K562 (cell line): ENCODE results near the gene HS3ST2.
"Not testable (repeated sequence)": the region's sequence is repeated elsewhere in the genome, so short reads cannot be mapped to it uniquely, and the experiment has no call there.

Experiments used
- ETV6 ChIP-seq, 3 experiments: fragments of 150-350 bp in 1 of 3; sonication (generic) in 1 of 3; formaldehyde crosslinking in 1 of 3; IDR thresholded peaks; 2 replicates each; pipeline versions ENCODE4 v1.6.1 to v1.8.0; 2014 to 2022; ENCODE audit warnings: borderline replicate concordance in 2 of 3, low read depth in 2 of 3, antibody characterized with exemption in 1 of 3, low read length in 1 of 3, mild to moderate bottlenecking in 1 of 3, missing genetic modification reagents in 1 of 3
- HIVEP1 ChIP-seq: fragments of 250-450 bp; sonication (Bioruptor Pico); IDR thresholded peaks from 2 replicates; pipeline ENCODE4 v1.4.0; 2020; ENCODE audit warnings: mild to moderate bottlenecking
- JUNB ChIP-seq: fragments of 450-650 bp; formaldehyde crosslinking; conservative IDR thresholded peaks from 2 replicates; pipeline ENCODE4 v1.4.0; 2020; ENCODE audit warnings: mild to moderate bottlenecking
- MTA3 ChIP-seq: fragments of 450-650 bp; formaldehyde crosslinking; IDR thresholded peaks from 2 replicates; pipeline ENCODE4 v1.6.1; 2017; ENCODE audit warnings: mild to moderate bottlenecking, borderline replicate concordance
- POLR2A ChIP-seq: fragments of 450-650 bp; conservative IDR thresholded peaks from 2 replicates; pipeline ENCODE4 v1.6.1; 2016
- TBL1XR1 ChIP-seq, 2 experiments: IDR thresholded peaks; 2 replicates each; pipeline ENCODE4 v1.6.1; 2012; ENCODE audit warnings: improper control_type of control experiment in 2 of 2, low read length in 2 of 2, mild to moderate bottlenecking in 1 of 2
- ZFP36 ChIP-seq: fragments of 150-350 bp; IDR thresholded peaks from 2 replicates; pipeline ENCODE4 v1.6.1; 2018; ENCODE audit warnings: low read length, low read depth; ENCODE audit not compliant: partially characterized antibody
- TF ChIP-seq, protein P1 (sequence below), 3 experiments: IDR thresholded peaks in 2 of 3; conservative IDR thresholded peaks in 1 of 3; 2 replicates each; pipeline ENCODE4 v1.5.1; 2011 to 2012; ENCODE audit warnings: low read length in 3 of 3, mild to moderate bottlenecking in 3 of 3, control low read depth in 2 of 3, improper control_type of control experiment in 1 of 3, inconsistent platforms in 1 of 3, low read depth in 1 of 3, mixed read lengths in 1 of 3, moderate library complexity in 1 of 3; ENCODE audit not compliant: insufficient read depth in 2 of 3
- TF ChIP-seq, protein P2 (sequence below), 2 experiments: fragments of 150-350 bp in 1 of 2; IDR thresholded peaks; 2 replicates each; pipeline ENCODE4 v1.6.1; 2012 to 2016; ENCODE audit warnings: low read depth in 2 of 2, low read length in 2 of 2, mild to moderate bottlenecking in 1 of 2, moderate library complexity in 1 of 2

DNA sequence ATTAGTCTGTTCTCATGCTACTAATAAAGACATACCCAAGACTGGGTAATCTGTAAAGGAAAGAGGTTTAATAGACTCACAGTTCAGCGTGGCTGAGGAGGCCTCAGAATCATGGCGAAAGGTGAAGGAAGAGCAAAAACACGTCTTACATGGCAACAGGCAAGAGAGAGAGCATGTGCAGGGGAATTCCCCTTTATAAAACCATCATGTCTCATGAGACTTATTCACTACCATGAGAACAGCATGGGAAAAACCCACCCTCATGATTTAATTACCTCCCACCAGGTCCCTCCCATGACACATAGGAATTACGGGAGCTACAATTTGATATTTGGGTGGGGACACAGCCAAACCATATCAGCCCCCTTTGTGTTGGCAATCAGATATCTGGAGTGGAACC, 85.6 kb downstream of the HS3ST2 start:
- not testable (repeated sequence) for TF ChIP-seq TBL1XR1 (IDR thresholded peaks at IDR 0.05; ENCODE audit: low read length in 2 of 2); JUNB; MTA3; ETV6 (IDR thresholded peaks at IDR 0.05; ENCODE audit: borderline replicate concordance in 1 of 2, low read depth in 2 of 2, low read length in 1 of 2); ETV6 (CRISPR knock-in tag; IDR thresholded peaks at IDR 0.05; ENCODE audit: borderline replicate concordance); ZFP36; POLR2A; HIVEP1 (CRISPR knock-in tag)
- TF ChIP-seq, protein P1, sequence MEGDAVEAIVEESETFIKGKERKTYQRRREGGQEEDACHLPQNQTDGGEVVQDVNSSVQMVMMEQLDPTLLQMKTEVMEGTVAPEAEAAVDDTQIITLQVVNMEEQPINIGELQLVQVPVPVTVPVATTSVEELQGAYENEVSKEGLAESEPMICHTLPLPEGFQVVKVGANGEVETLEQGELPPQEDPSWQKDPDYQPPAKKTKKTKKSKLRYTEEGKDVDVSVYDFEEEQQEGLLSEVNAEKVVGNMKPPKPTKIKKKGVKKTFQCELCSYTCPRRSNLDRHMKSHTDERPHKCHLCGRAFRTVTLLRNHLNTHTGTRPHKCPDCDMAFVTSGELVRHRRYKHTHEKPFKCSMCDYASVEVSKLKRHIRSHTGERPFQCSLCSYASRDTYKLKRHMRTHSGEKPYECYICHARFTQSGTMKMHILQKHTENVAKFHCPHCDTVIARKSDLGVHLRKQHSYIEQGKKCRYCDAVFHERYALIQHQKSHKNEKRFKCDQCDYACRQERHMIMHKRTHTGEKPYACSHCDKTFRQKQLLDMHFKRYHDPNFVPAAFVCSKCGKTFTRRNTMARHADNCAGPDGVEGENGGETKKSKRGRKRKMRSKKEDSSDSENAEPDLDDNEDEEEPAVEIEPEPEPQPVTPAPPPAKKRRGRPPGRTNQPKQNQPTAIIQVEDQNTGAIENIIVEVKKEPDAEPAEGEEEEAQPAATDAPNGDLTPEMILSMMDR (IDR thresholded peaks at IDR 0.05 in 2 of 3, conservative IDR thresholded peaks at IDR 0.05 in 1 of 3; ENCODE audit: insufficient read depth in 2 of 3, low read depth in 1 of 3, low read length in 3 of 3) = not testable (repeated sequence)
- TF ChIP-seq, protein P2, sequence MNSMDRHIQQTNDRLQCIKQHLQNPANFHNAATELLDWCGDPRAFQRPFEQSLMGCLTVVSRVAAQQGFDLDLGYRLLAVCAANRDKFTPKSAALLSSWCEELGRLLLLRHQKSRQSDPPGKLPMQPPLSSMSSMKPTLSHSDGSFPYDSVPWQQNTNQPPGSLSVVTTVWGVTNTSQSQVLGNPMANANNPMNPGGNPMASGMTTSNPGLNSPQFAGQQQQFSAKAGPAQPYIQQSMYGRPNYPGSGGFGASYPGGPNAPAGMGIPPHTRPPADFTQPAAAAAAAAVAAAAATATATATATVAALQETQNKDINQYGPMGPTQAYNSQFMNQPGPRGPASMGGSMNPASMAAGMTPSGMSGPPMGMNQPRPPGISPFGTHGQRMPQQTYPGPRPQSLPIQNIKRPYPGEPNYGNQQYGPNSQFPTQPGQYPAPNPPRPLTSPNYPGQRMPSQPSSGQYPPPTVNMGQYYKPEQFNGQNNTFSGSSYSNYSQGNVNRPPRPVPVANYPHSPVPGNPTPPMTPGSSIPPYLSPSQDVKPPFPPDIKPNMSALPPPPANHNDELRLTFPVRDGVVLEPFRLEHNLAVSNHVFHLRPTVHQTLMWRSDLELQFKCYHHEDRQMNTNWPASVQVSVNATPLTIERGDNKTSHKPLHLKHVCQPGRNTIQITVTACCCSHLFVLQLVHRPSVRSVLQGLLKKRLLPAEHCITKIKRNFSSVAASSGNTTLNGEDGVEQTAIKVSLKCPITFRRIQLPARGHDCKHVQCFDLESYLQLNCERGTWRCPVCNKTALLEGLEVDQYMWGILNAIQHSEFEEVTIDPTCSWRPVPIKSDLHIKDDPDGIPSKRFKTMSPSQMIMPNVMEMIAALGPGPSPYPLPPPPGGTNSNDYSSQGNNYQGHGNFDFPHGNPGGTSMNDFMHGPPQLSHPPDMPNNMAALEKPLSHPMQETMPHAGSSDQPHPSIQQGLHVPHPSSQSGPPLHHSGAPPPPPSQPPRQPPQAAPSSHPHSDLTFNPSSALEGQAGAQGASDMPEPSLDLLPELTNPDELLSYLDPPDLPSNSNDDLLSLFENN (IDR thresholded peaks at IDR 0.05; ENCODE audit: low read depth in 2 of 2, low read length in 2 of 2) = not testable (repeated sequence)
